Left lung (tissue), 10 donors: ENCODE results near the gene TMEM150C. TPM values are rescaled to one million over a fixed set of nuclear protein-coding genes. Genes with fewer than 3 reads are reported as not detected.

ENCODE experiments used
- ATAC-seq: fragments of 200-7000 bp; cut with Tn5 transposase; one replicate; pipeline ENCODE4 v1.9.1; 2020; ENCODE audit warnings: moderate library complexity
- DNase-seq, 4 donors: peaks; one replicate each; pipeline ENCODE4 v3.0.0-alpha.2; 2013 to 2020
- H3K27ac ChIP-seq, 2 donors: fragments of 200-600 bp; sonication (generic) in 1 of 2; one replicate each; pipeline versions ENCODE4 v1.5.0 to v1.8.0; 2020 to 2021
- H3K27me3 ChIP-seq, 2 donors: fragments of 200-600 bp; sonication (generic) in 1 of 2; one replicate each; pipeline versions ENCODE4 v1.5.0 to v1.8.0; 2020 to 2021
- H3K36me3 ChIP-seq, 2 donors: fragments of 200-600 bp; sonication (generic) in 1 of 2; one replicate each; pipeline versions ENCODE4 v1.5.0 to v1.8.0; 2020 to 2021
- H3K4me1 ChIP-seq, 2 donors: fragments of 200-600 bp; one replicate each; pipeline ENCODE4 v1.8.0; 2021
- H3K4me3 ChIP-seq, 2 donors: fragments of 200-600 bp; sonication (generic) in 1 of 2; one replicate each; pipeline versions ENCODE4 v1.5.0 to v1.8.0; 2020 to 2021; ENCODE audit warnings: mild to moderate bottlenecking in 1 of 2
- H3K9me3 ChIP-seq, 2 donors: fragments of 200-600 bp; sonication (generic) in 1 of 2; one replicate each; pipeline versions ENCODE4 v1.5.0 to v1.8.0; 2020 to 2021
- intact Hi-C, 2 donors: fragments of 100-400 bp; cut with DNase I; formaldehyde crosslinking; loops; one replicate each; pipeline versions ENCODE4 v1.11.2 to v1.14.2; 2022
- polyA plus RNA-seq, 6 donors: library from polyadenylated mRNA; unstranded; fragments of 120-200 nt; gene quantifications; one replicate each; pipeline ENCODE4 v1.2.1, GENCODE V29; 2013; ENCODE audit not compliant: insufficient read length in 6 of 6
- total RNA-seq, 2 donors: library from RNA; stranded (reverse); fragmentation: NEBNext Ultra II Directional; extraction: Animal tissue kit (Norgen Biotek cat#: 25700); gene quantifications; one replicate each; pipeline ENCODE4 v1.2.1, GENCODE V29; 2021
- TF ChIP-seq, protein P1 (sequence below), 2 donors: fragments of 200-600 bp; sonication (generic) in 1 of 2; IDR thresholded peaks; one replicate each; pipeline versions ENCODE4 v1.5.0 to v1.8.0; 2021; ENCODE audit warnings: antibody characterized with exemption in 2 of 2
- donor health status: DM: no; HTN: yes; CAD: no.
- donor health status: DM: no; HTN: no; CAD: no.

TMEM150C gene
- total and polyA plus RNA-seq, 8 donors: 4.3 to 18.9 (median 16.0) TPM

DNA sequence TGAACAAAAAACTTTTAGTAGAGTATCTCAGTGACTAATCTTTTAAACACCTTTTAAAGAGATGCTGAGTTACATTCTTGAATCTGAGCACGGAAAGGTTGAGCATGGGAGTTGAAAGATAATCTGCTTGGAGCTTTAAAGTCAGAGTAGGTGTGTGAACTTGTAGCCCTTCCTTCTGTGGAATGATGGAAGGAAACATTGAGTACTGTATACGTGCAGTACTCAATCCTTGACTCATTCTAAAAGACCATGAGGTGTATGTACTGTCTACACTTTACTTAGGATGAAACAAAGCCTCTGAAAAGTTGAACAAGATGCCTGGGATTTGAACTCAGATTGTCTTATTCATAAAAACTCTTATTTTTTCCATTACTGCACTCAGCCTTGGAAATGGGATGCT is 128.0 kb downstream of the TMEM150C start:
- intact Hi-C loops: no loop called here
- no peak for ATAC-seq
- Histone ChIP-seq H3K4me3 (no peak overlapping the region), H3K27me3 (no peaks in the 10 kb centered on the region), H3K9me3 (no peaks in the 10 kb centered on the region), H3K27ac (no peak overlapping the region), H3K36me3 (no peaks in the 10 kb centered on the region), H3K4me1 (peaks cover 6 to 23% of the 10 kb centered on the region in 2 donors)
- DNase-seq: no peak
- TF ChIP-seq, protein P1, sequence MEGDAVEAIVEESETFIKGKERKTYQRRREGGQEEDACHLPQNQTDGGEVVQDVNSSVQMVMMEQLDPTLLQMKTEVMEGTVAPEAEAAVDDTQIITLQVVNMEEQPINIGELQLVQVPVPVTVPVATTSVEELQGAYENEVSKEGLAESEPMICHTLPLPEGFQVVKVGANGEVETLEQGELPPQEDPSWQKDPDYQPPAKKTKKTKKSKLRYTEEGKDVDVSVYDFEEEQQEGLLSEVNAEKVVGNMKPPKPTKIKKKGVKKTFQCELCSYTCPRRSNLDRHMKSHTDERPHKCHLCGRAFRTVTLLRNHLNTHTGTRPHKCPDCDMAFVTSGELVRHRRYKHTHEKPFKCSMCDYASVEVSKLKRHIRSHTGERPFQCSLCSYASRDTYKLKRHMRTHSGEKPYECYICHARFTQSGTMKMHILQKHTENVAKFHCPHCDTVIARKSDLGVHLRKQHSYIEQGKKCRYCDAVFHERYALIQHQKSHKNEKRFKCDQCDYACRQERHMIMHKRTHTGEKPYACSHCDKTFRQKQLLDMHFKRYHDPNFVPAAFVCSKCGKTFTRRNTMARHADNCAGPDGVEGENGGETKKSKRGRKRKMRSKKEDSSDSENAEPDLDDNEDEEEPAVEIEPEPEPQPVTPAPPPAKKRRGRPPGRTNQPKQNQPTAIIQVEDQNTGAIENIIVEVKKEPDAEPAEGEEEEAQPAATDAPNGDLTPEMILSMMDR (IDR thresholded peaks at IDR 0.05): no peak

Other genes starting within 250 kb of the TMEM150C start
- 100 to 1,000 TPM; 105 to 147 TPM for gene HNRNPD, start 188.0 kb downstream of the TMEM150C start, total RNA-seq
- gene HNRNPD, start 188.0 kb downstream of the TMEM150C start, polyA plus RNA-seq: 100 to 1,000 TPM; 504 to 614 (median 587) TPM
- gene HNRNPDL, start 131.5 kb downstream of the TMEM150C start, total RNA-seq: 100 to 1,000 TPM; 139 to 218 TPM
- gene HNRNPDL, start 131.5 kb downstream of the TMEM150C start, polyA plus RNA-seq: 100 to 1,000 TPM; 458 to 593 (median 518) TPM
- gene ENOPH1, start 131.4 kb downstream of the TMEM150C start, total RNA-seq: 10 to 100 TPM; 26.1 to 34.0 TPM
- 10 to 100 TPM; 48.6 to 57.0 (median 53.9) TPM for gene ENOPH1, start 131.4 kb downstream of the TMEM150C start, polyA plus RNA-seq
- gene SCD5, start 236.8 kb upstream of the TMEM150C start, total RNA-seq: 10 to 100 TPM; 12.5 to 30.0 TPM
- 10 to 100 TPM; 30.6 to 41.1 (median 36.7) TPM for gene SCD5, start 236.8 kb upstream of the TMEM150C start, polyA plus RNA-seq